Upper lobe of left lung (tissue), 4 donors: ENCODE results near the gene KCNQ1OT1.

Source experiments
- POLR2A ChIP-seq, 4 donors: fragments of 450-650 bp; IDR thresholded peaks; one replicate each; pipeline ENCODE4 v1.5.1; 2016 to 2017; ENCODE audit warnings: antibody characterized with exemption in 4 of 4, mild to moderate bottlenecking in 2 of 4
- POLR2AphosphoS5 ChIP-seq, 2 donors: sonication (generic); formaldehyde crosslinking; IDR thresholded peaks; one replicate each; pipeline ENCODE4 v1.5.1; 2017; ENCODE audit warnings: antibody characterized with exemption in 2 of 2

GRCh38 chr11:2563213-2564007 is 136.4 kb downstream of the KCNQ1OT1 start:
- TF ChIP-seq POLR2AphosphoS5 (IDR thresholded peaks at IDR 0.05): no peak
- TF ChIP-seq POLR2A (IDR thresholded peaks at IDR 0.05): no peak
